HG02571 (cell line): ENCODE results near the gene WDR70.
"Not testable (repeated sequence)": the region's sequence is repeated elsewhere in the genome, so short reads cannot be mapped to it uniquely, and the experiment has no call there.

Experiments used
- ATAC-seq: cut with Tn5 transposase; IDR thresholded peaks from one replicate; pipeline ENCODE4 v1.9.1; 2021; ENCODE audit warnings: mild to moderate bottlenecking, moderate library complexity; ENCODE audit not compliant: unreplicated experiment

The WDR70 gene

DNA sequence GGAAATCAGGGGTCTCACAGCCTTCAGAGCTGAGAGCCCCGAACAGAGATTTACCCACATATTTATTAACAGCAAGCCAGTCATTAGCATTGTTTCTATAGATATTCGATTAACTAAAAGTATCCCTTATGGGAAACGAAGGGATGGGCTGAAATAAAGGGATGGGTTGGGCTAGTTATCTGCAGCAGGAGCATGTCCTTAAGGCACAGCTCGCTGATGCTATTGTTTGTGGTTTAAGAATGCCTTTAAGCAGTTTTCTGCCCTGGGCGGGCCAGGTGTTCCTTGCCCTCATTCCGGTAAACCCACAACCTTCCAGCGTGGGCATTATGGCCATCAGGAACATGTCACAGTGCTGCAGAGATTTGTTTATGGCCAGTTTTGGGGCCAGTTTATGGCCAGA lies 74.1 kb downstream of the WDR70 start:
- not testable (repeated sequence) for ATAC-seq

DNA sequence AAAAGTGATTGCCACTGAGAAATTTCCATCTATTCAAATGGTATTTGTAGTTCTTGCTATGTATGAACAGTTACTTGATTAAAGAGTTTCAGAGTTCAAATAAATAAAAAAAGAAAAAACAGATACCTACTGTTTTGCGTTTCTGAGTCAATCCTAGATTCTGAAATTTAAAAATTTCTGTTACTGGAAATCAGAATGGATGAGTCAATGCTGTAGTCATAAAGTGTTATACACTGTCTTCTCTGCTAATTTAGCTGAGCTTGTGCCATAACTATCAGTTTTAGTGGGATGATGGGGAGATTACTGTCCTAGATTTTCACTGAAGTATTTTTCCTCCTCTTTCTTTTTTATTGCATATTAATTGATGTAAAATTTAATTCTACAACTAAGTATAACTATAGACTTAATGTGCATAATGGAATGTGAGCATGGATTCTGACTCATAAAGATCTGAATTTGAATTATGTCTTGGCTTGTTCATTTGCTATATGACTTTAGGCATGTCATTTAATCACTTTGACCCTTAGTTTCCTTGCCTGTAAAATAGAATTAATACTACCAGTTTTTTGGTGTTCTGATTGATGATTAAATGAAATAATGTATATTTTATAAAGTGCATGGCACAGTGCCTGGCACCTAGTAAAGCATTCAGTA lies 75.4 kb downstream of the WDR70 start:
- not testable (repeated sequence) for ATAC-seq

DNA sequence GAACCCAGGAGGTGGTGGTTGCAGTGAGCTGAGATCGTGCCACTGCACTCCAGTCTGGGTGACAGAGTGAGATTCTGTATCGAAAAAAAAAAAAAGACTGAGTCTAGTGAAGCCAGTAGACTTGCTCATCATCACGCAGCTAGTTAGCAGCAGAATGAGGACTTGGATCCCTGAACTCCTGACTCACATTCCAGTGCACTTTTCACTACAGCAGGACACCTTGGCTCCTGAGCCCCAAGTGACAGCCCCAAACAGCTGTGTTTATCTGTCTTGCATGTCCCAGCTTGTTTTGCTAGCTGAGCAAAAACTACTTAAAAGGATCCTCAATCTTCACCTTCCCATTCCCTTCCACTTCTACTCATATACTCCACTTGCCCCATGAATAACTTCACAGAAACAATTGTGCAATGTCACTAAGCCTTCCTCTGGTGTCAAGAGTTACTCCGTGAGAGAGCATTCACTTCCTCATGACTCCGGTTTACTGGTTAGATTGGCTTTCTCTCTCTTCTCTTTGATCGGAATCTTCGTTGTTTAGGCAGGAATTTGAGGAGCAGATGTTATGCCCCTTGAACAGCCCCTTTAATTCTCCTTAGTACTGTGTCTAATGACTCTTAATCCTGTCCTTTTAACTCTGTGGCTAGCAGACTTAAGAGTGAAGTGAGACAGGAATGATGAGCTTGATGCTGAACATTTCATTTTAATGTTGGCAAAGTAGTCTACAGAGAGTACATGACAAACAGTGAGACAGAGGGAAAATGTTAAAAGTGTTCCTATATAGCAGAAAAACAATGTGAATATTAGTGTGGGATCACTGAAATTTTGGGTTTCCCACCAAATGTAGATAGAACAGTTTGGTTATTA lies 84.3 kb downstream of the WDR70 start:
- not testable (repeated sequence) for ATAC-seq

DNA sequence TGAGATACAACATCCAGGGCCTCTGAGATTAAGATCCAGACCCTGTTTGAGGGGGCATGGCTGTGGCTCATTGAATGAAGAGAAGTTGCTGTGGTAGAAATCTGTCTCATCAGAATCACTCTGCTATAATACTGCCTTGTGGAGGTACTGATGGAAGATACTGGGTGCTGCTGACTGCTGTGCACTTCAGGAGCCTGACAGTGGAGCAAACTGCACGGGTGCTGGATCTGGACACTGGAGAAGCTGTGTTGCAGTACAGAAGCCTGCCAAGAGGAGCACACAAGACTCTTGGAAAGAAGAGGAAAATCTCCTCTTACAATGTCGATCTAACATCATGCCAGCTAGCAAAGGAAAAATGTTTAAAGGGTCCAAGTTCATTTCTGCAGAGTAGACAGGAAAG lies 85.5 kb downstream of the WDR70 start:
- not testable (repeated sequence) for ATAC-seq

DNA sequence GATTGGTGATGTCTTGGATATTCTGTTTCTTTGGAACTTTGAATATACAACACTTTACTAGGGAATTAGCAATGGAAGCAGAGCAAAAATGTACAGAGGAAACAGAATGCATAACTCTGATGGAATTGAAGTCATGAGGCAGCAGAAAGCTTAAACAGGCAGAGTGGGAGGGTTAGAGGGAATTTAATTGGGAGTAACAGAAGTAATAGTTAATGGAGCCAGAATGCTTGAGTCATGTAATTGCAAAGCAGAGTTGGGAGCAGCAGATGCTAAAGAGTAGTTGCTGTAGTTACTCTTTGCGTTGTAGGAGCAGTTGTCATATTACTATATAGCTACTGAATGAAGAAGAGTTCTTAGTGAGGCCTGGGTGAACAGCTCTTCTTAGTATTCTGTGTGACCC lies 90.3 kb downstream of the WDR70 start:
- not testable (repeated sequence) for ATAC-seq

DNA sequence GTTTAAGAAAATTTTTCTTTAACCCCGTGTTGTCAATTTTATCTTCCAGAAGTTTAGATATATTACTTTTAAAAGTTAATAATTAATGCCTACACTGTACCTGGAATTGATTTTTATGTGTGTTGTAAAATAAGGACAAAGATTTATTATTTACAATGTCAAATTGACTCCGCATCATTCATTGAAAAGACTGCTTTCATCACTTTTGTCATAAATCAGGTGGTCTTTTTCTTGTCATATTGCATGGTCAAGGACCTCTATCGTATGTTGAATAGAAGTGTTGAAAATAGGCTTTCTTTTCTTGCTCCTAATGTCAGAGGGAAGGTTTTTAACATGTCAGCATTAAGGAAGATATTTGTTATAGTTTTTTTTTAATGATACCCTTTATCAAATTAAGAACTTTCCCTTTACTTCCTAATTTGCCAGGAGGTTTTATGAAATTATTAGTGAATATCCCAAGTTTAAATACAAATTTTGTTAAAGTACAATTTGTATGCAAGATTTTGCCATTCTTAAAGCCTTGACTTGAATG lies 92.6 kb downstream of the WDR70 start:
- no peak for ATAC-seq

DNA sequence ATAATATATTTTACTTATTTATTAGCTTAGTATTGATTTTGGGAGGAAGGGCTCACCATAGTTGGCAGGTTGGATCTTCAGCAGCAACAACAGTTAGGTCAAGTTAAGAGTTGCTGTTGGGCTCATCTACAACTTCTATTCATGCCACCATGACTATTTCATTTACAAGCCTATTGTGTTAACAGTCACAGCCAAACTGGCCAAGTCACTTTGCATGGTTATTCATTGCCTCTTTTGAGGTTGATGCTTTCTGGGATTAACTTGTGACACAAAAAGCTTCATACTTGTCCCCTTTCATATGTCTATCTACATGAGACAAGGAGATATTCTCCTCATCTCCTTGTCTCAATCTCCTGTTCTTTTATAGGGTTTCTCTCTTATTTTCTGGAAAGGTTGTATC lies 98.3 kb downstream of the WDR70 start:
- ATAC-seq, result no peak

DNA sequence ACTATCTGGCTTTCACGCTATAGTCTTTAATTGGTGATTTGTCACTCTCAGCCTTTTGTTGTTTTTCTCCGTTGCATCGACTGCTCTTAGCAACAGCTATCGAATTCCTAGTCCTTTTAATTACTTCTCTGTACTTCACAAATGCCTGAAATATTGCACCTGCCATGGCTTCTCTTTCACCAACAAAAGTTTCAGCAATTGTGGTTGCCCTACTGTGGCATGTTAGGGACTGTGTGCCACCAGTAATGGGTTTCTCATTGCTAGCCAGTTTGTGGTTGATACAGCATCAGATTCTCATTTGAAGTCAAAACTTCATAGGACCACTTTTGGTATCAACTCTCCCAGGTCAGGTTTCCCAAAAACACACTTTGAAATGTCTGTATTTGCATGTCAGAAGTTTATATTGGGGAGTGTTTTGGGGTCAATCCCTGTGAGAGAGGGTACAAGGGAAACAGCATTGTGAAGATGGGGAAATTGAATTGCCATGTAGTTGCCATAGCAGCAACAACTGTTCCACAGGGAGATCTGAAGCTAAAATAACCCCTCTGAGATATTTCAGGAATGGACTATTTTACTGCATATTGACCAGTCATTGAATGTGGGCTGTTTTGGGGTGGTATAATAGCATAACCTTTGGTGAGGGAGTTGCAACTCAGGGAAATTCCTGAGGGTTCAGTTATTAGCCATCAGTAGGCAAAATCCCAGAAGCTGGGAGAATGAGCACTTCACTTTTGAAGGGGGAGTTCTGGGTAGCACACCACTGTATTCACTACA lies 99.2 kb downstream of the WDR70 start:
- no peak for ATAC-seq

DNA sequence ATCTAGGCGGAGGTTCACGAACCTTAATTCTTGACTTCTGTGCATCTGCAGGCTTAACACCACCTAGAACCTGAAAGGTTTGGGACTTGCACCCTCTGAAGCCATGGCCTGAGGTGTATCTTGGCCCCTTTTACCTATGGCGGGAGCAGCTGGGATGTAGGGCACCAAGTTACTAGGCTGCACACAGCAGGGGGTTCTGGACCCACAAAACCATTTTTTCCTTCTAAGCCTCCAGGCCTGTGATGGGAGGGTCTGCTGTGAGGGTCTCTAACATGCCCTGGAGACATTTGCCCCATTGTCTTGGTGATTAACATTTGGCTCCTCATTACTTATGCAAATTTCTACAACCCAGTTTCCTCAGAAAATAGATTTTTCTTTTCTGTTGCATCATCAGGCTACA lies 102.3 kb downstream of the WDR70 start:
- not testable (repeated sequence) for ATAC-seq

DNA sequence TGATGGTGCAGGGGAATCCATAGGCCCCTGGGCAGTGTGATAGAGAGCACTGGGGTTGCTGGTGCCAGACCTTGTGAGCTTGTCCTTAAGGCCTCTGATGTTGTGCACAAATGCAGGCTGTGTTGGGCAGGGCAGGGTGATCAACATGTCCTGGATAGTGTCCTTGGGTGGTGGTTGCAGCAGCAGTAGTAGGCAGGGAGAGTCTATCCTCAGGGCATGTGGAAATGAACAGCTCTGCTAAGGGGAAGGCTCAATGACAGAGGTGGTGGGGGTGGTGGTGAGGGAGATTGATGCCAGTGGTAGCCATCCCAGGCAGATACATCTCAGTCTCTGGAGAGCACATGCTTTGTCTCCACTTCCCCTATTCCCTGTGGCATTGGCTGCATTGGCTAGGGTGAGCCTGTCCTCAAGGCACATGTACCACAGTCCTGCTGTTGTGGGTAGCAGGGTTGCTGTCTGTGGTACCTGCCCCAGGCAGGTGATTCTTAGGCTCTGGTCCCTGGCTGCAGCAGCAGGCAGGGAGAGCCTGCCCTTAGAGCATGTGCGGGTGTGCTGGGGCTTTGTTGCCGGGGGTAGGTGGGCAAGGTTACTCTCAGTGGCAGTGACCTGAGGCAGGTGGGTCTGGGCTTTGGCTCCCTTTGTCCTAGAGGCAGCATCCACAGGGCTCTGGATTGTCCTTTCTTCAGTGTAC lies 111.1 kb downstream of the WDR70 start:
- no peak for ATAC-seq

DNA sequence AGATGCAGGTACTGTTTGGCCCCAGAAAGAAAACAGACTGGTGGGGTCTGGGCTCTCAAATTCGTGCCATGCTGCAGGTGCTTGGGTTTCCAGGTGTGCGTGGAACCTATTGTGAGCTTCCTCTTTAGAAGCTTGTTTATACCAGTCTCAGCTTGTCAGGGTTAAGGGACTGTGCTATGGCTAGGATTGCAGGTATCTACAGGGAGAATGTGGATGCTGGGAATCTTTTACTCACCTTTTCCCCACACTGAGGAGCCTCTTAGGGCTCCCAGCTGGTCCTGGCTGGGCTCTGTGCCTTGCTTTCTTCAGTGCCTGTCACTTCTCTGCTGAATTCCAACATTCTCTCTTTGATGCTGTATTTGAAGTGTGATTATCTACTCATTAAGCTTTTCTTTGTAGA lies 111.8 kb downstream of the WDR70 start:
- no peak for ATAC-seq

DNA sequence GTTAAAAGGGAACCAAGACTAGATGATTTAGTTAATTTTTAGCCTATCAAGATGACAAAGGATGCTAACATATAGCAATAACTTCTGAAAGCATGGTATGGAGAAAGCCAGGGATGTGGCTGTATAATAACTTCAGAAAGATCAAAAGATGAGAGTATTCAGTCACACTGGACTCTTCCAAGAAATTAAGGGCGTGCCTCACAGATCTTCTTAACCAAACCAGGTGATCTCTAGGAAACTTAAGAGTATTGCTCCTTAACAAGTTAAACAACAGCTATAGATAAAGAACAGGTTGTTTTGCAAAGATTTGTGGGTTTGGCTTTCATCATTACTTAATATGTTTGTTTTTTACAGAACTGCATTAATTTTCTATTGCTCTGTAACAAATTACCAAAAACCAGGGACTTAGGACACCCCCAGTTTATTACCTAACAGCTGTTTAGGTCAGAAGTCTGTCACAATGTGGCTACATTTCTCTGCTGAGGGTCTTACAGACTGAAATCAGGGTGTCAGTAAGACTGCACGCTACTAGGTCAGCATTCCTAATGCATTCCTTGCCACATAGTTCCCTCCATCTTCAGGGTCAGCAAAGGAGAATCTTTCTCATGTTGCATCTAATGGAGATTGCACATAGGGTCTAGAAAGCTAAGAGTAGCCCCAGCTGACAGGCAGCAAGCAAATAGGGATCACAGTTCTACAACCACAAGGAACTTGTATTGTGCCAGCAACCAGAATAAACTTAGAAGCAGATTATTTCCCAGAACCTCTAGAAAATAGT lies 113.8 kb downstream of the WDR70 start:
- ATAC-seq, result no peak

DNA sequence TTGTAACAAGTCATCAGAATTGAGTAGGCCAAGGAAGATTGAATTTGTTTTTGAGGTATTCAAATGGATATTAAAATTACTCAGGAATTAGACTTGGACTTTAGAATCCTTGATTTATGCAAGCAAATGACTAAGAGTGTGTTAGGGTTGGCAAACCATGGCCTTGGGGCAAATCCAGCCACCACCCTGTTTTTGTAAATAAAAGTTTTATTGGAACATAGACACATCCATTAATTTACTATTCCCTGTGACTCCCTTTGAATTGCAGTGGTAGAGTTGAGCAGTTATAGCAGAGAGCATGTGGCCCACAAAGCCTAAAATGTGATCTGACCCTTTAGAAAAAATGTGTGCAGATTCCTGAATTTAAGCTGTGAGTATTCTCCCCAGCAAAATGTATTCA lies 115.6 kb downstream of the WDR70 start:
- no peak for ATAC-seq

DNA sequence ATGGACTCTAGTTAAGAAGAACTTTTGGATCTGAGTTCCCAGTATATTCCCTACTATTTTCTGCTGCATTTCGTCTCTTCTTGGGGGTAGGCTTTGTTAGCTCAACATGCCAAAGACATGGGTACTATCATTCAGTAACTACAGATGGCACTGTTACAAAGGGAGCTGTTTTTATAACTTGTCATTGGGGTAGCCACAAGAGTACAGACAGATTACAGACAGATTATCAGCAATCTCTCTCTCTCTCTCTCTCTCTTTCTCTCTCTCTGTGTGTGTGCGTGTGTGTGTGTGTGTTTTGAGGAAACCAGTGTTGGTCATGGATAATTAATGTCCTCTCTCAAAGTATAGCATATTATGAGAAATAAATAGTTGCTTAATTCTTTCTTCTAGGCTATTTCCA lies 116.1 kb downstream of the WDR70 start:
- ATAC-seq, result no peak

DNA sequence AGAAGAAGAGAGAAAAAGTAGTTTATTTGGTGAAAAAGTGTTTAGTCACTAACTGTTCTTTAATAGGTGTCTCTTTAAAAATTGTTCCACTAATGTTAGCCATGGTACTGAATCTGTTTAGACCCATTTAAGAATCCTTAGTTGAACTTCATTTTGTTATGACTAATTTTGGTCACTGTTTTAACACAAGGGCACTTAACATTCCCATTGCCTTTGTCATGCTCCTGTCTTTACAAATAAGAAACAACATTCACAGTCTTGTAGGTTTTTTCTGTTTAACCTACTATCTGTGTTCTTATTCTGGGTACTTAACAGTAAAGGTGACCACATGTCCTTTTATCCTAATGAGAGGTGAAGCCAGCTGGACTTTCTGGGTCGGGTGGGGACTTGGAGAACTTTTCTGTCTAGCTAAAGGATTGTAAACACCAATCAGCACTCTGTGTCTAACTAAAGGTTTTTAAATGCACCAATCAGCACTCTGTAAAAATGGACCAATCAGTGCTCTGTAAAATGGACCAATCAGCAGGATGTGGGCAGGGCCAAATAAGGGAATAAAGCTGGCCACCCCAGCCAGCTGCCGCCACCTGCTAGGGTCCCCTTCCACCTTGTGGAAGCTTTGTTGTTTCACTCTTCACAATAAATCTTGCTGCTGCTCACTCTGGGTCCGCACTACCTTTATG lies 116.7 kb downstream of the WDR70 start:
- ATAC-seq, result no peak

DNA sequence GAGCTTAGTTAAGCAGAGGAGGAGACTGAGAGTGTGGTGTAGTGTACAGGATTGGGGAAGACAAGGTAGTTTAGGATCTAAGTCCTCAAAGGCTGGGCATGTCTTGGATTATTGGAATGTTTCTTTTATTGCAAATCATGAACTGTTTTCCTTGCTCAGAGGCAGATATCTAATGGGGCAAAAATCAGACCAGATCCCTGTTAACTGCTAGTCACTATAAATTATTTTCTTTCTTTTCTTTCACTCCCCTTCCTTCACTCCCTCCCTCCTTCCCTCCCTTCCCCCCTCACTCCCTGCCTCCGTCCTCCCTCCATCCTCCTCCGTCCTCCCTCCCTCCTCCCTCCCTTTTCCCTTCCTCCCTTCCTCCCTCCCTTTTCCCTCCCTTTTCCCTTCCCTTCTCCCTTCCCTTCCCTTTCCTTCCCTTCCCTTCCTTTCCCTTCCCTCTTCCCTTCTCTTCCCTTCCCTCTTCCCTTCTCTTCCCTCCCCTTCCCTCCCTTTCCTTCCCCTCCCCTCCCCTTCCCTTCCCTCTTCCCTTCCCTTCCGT lies 117.9 kb downstream of the WDR70 start:
- ATAC-seq, result no peak

DNA sequence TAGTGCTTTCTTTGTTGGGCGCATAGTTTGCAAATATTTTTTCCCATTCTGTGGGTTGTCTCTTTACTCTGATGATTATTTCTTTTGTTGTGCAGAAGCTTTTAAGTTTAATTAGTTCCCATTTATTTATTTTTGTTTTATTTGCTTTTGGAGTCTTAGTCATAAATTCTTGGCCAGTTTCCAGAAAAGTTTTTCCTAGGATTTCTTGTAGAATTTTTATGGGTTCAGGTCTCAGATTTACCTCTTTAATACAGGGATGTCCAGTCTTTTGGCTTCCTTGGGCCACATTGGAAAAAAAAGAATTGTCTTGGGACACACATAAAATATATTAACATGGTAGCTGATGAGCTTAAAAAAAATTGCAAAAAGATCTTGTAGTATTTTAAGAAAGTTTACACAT lies 122.0 kb downstream of the WDR70 start:
- ATAC-seq, result no peak

DNA sequence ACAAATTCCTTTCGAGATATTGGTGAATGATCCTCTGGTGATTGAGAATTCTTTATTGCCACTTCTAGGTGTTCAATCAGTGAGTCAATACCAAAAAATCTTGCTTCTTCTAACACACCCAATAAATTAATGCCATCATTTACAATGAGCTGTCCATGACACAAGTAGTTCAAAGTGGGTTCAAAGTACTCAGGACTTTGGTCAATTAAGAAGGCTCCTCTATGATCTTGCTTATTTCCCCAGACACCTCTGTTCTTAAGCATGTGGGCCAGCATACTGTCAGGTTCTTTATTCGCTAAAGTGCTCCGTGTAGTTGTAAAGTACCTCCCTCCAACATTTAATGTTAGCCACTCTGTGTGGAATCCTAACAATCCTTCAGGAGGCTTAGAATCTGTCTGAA lies 127.1 kb downstream of the WDR70 start:
- no peak for ATAC-seq

DNA sequence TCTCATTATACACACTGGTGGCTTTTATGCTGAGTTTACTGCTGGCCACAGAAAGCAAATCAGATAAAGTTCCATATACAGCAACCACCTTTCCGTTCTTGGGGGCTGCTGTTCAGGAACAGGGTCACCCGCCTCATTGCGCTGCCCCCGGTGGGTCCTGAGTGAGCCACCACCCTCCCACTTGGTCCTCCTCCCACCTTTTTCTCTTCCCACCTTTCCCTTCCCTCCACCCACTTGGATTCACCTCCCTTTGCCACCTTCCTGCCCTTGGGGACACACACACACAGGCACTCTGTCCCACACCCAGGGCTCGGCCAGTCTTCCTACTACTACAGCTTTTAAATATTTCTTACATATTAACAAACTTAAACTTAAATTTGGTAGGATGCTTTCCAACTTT lies 127.6 kb downstream of the WDR70 start:
- no peak for ATAC-seq
